Vagina (tissue), 2 donors: ENCODE measurements around the gene FABP1. TPM values are rescaled to one million over a fixed set of nuclear protein-coding genes. Genes with fewer than 3 reads are reported as not detected.

ENCODE experiments used
- DNase-seq, 2 donors: peaks; one replicate each; pipeline ENCODE4 v3.0.0-alpha.2; 2017; ENCODE audit errors: extremely low spot score in 2 of 2
- H3K27ac ChIP-seq: fragments of 200-600 bp; sonication (generic); one replicate; pipeline ENCODE4 v1.5.1; 2019
- H3K27me3 ChIP-seq: fragments of 200-600 bp; sonication (generic); one replicate; pipeline ENCODE4 v1.5.1; 2019
- H3K36me3 ChIP-seq, 2 donors: fragments of 200-600 bp; sonication (generic); one replicate each; pipeline ENCODE4 v1.5.1; 2017 to 2019
- H3K4me1 ChIP-seq: fragments of 200-600 bp; sonication (generic); one replicate; pipeline ENCODE4 v1.5.1; 2019
- H3K4me3 ChIP-seq, 2 donors: fragments of 200-600 bp; sonication (generic); 1 replicate in 1 of 2; 2 replicates in 1 of 2; pipeline ENCODE4 v1.5.1; 2016 to 2019
- H3K9me3 ChIP-seq: fragments of 200-600 bp; sonication (generic); one replicate; pipeline ENCODE4 v1.5.1; 2019
- CTCF ChIP-seq, 3 experiments: fragments of 450-650 bp in 2 of 3; fragments of 200-600 bp in 1 of 3; sonication (generic) in 1 of 3; IDR thresholded peaks; one replicate each; pipeline ENCODE4 v1.5.1; 2017 to 2019; ENCODE audit warnings: antibody characterized with exemption in 3 of 3, mild to moderate bottlenecking in 2 of 3, moderate library complexity in 2 of 3
- POLR2A ChIP-seq, 2 donors: fragments of 450-650 bp; IDR thresholded peaks; one replicate each; pipeline ENCODE4 v1.6.1; 2017; ENCODE audit warnings: antibody characterized with exemption in 2 of 2, mild to moderate bottlenecking in 2 of 2, moderate library complexity in 2 of 2
- POLR2AphosphoS5 ChIP-seq, 2 donors: sonication (generic); formaldehyde crosslinking; IDR thresholded peaks; one replicate each; pipeline ENCODE4 v1.9.0; 2017; ENCODE audit warnings: antibody characterized with exemption in 2 of 2, mild to moderate bottlenecking in 2 of 2, low read depth in 1 of 2; ENCODE audit not compliant: insufficient read depth in 1 of 2
- intact Hi-C: fragments of 100-400 bp; cut with DNase I; formaldehyde crosslinking; loops from one replicate; pipeline ENCODE4 v1.15.1; 2023
- total RNA-seq: library from RNA; depleted of rRNA; stranded (reverse); fragments of >200 nt; gene quantifications from one replicate; pipeline ENCODE4 v1.2.3, GENCODE V29; 2016

FABP1 gene
- total RNA-seq, 1 donor from 2014 or later: not detected

GRCh38 chr2:88139203-88139702 is 11.4 kb upstream of the FABP1 start:
- no peaks in the 10 kb centered on the region for H3K36me3 ChIP-seq
- intact Hi-C loops: no loop called here
- TF ChIP-seq CTCF (IDR thresholded peaks at IDR 0.05): no peak
- H3K4me3 ChIP-seq: no peak overlapping the region
- DNase-seq: no peak
- H3K9me3 ChIP-seq: no peaks in the 10 kb centered on the region
- no peak overlapping the region for H3K27ac ChIP-seq
- H3K27me3 ChIP-seq: no peaks in the 10 kb centered on the region
- no peaks in the 10 kb centered on the region for H3K4me1 ChIP-seq

GRCh38 chr2:88137833-88138232 is 10.0 kb upstream of the FABP1 start:
- intact Hi-C loops: no loop called here
- TF ChIP-seq CTCF (IDR thresholded peaks at IDR 0.05) (no peak), POLR2A (IDR thresholded peaks at IDR 0.05) (no peak), POLR2AphosphoS5 (IDR thresholded peaks at IDR 0.05; ENCODE audit: insufficient read depth in 1 of 2, low read depth in 1 of 2) (no peak)

GRCh38 chr2:88136817-88137216 is 9.0 kb upstream of the FABP1 start:
- Histone ChIP-seq H3K4me3 (no peak overlapping the region), H3K36me3 (no peaks in the 10 kb centered on the region), H3K27ac (no peak overlapping the region), H3K4me1 (no peaks in the 10 kb centered on the region), H3K9me3 (no peaks in the 10 kb centered on the region), H3K27me3 (no peaks in the 10 kb centered on the region)
- no peak for TF ChIP-seq CTCF (IDR thresholded peaks at IDR 0.05)
- TF ChIP-seq POLR2A (IDR thresholded peaks at IDR 0.05): no peak
- TF ChIP-seq POLR2AphosphoS5 (IDR thresholded peaks at IDR 0.05; ENCODE audit: insufficient read depth in 1 of 2, low read depth in 1 of 2): no peak
- intact Hi-C loops: no loop called here
- no peak for DNase-seq

More at GRCh38 chr2:88137833-88138232, 10.0 kb upstream of the FABP1 start:
- Histone ChIP-seq H3K9me3 (no peaks in the 10 kb centered on the region), H3K27ac (no peak overlapping the region), H3K36me3 (no peaks in the 10 kb centered on the region), H3K27me3 (no peaks in the 10 kb centered on the region), H3K4me3 (no peak overlapping the region), H3K4me1 (no peaks in the 10 kb centered on the region)
- DNase-seq: no peak

- TF ChIP-seq POLR2A (IDR thresholded peaks at IDR 0.05): no peak
- TF ChIP-seq POLR2AphosphoS5 (IDR thresholded peaks at IDR 0.05; ENCODE audit: insufficient read depth in 1 of 2, low read depth in 1 of 2): no peak
- TF ChIP-seq CTCF (IDR thresholded peaks at IDR 0.05): no peak
- Histone ChIP-seq H3K4me1 (no peaks in the 10 kb centered on the region), H3K27ac (no peak overlapping the region), H3K36me3 (no peaks in the 10 kb centered on the region), H3K4me3 (no peak overlapping the region), H3K27me3 (no peaks in the 10 kb centered on the region), H3K9me3 (no peaks in the 10 kb centered on the region)
- DNase-seq: no peak
- intact Hi-C loops: no loop called here
Measured at GRCh38 chr2:88133875-88134274, 6.0 kb upstream of the FABP1 start.

GRCh38 chr2:88131999-88132368 is 4.1 kb upstream of the FABP1 start:
- no peak overlapping the region for H3K27ac ChIP-seq
- no peak for DNase-seq
- H3K4me1 ChIP-seq: no peaks in the 10 kb centered on the region
- H3K4me3 ChIP-seq: no peak overlapping the region
- H3K9me3 ChIP-seq: no peaks in the 10 kb centered on the region
- intact Hi-C loops: no loop called here
- no peaks in the 10 kb centered on the region for H3K36me3 ChIP-seq
- H3K27me3 ChIP-seq: no peaks in the 10 kb centered on the region
- TF ChIP-seq CTCF (IDR thresholded peaks at IDR 0.05) (no peak), POLR2AphosphoS5 (IDR thresholded peaks at IDR 0.05; ENCODE audit: insufficient read depth in 1 of 2, low read depth in 1 of 2) (no peak), POLR2A (IDR thresholded peaks at IDR 0.05) (no peak)
